Sigmoid colon (tissue), 7 donors: ENCODE data around the gene DGKD. TPM values are rescaled to one million over a fixed set of nuclear protein-coding genes. Genes with fewer than 3 reads are reported as not detected.

ENCODE experiments used
- DNase-seq: peaks from one replicate; pipeline ENCODE4 v3.0.0-alpha.2; 2019
- H3K27ac ChIP-seq, 4 donors: fragments of 200-600 bp; sonication (generic); one replicate each; pipeline ENCODE4 v1.5.1; 2016 to 2019; ENCODE audit warnings: mild to moderate bottlenecking in 1 of 4
- H3K27me3 ChIP-seq, 3 donors: fragments of 200-600 bp; sonication (generic); one replicate each; pipeline ENCODE4 v1.5.1; 2019; ENCODE audit warnings: mild to moderate bottlenecking in 1 of 3
- H3K36me3 ChIP-seq, 4 donors: fragments of 200-600 bp; sonication (generic); one replicate each; pipeline ENCODE4 v1.5.1; 2016 to 2019
- H3K4me1 ChIP-seq, 4 donors: fragments of 200-600 bp; sonication (generic); one replicate each; pipeline ENCODE4 v1.5.1; 2017 to 2019
- H3K4me3 ChIP-seq, 4 donors: fragments of 200-600 bp; sonication (generic); one replicate each; pipeline ENCODE4 v1.5.1; 2017 to 2019; ENCODE audit warnings: mild to moderate bottlenecking in 2 of 4, moderate library complexity in 1 of 4
- H3K9me3 ChIP-seq, 4 donors: fragments of 200-600 bp in 3 of 4; sonication (generic) in 3 of 4; one replicate each; pipeline versions ENCODE4 v1.5.1 to v1.6.1; 2013 to 2019
- CTCF ChIP-seq, 4 experiments: fragments of 450-650 bp in 3 of 4; fragments of 200-600 bp in 1 of 4; IDR thresholded peaks; one replicate each; pipeline ENCODE4 v1.5.1; 2016 to 2019; ENCODE audit warnings: antibody characterized with exemption in 4 of 4, mild to moderate bottlenecking in 3 of 4, moderate library complexity in 2 of 4
- EP300 ChIP-seq, 4 donors: sonication (generic); formaldehyde crosslinking; IDR thresholded peaks; one replicate each; pipeline ENCODE4 v1.6.1; 2017; ENCODE audit warnings: antibody characterized with exemption in 4 of 4
- POLR2A ChIP-seq, 2 donors: fragments of 450-650 bp; IDR thresholded peaks; one replicate each; pipeline ENCODE4 v1.6.1; 2016; ENCODE audit warnings: antibody characterized with exemption in 2 of 2, mild to moderate bottlenecking in 2 of 2, moderate library complexity in 2 of 2
- POLR2AphosphoS5 ChIP-seq, 4 donors: sonication (generic); formaldehyde crosslinking; IDR thresholded peaks; one replicate each; pipeline ENCODE4 v1.6.1; 2017; ENCODE audit warnings: antibody characterized with exemption in 4 of 4
- WGBS, 2 donors: extraction: QIAGEN DNeasy Blood & Tissue Kit; methylation state at CpG; one replicate each; pipeline ENCODE4 v1.1.7; 2013; 5-methylcytosine and 5-hydroxymethylcytosine counted together
- intact Hi-C: fragments of 100-400 bp; cut with DNase I; formaldehyde crosslinking; loops from one replicate; pipeline ENCODE4 v1.15.1; 2023
- polyA plus RNA-seq, 3 donors: library from polyadenylated mRNA; stranded (reverse); fragments of 200-250 nt; gene quantifications; one replicate each; pipeline ENCODE4 v1.2.3, GENCODE V29; 2013
- total RNA-seq, 4 donors: library from RNA; depleted of rRNA; stranded (reverse); fragments of >200 nt; gene quantifications; one replicate each; pipeline ENCODE4 v1.1.0, GENCODE V29; 2016
- donor health status: healthy with polysubstance abuse.
- donor health status: Bipolar disorder and iron deficiency.
- donor health status: healthy.

The DGKD gene
- total and polyA plus RNA-seq, 7 donors: 10.7 to 67.0 (median 19.7) TPM

- DNase-seq: no peak
- H3K9me3 ChIP-seq: no peaks in the 10 kb centered on the region
- peaks cover 0 to 19% (median 17%) of the 10 kb centered on the region in 4 donors for H3K4me1 ChIP-seq
- intact Hi-C loops: no loop called here
- H3K27ac ChIP-seq: no peak overlapping the region
- peaks cover 3 to 52% (median 14%) of the 10 kb centered on the region in 4 donors for H3K36me3 ChIP-seq
- no peak for TF ChIP-seq POLR2A (IDR thresholded peaks at IDR 0.05)
- TF ChIP-seq POLR2AphosphoS5 (IDR thresholded peaks at IDR 0.05): no peak
- 94% methylated on average over 10 of the region's 10 CpGs for WGBS, 2 donors
- no peak overlapping the region for H3K4me3 ChIP-seq
- H3K27me3 ChIP-seq: no peaks in the 10 kb centered on the region
Observed at GRCh38 chr2:233473878-233474277, 119.6 kb downstream of the DGKD start.

DNA sequence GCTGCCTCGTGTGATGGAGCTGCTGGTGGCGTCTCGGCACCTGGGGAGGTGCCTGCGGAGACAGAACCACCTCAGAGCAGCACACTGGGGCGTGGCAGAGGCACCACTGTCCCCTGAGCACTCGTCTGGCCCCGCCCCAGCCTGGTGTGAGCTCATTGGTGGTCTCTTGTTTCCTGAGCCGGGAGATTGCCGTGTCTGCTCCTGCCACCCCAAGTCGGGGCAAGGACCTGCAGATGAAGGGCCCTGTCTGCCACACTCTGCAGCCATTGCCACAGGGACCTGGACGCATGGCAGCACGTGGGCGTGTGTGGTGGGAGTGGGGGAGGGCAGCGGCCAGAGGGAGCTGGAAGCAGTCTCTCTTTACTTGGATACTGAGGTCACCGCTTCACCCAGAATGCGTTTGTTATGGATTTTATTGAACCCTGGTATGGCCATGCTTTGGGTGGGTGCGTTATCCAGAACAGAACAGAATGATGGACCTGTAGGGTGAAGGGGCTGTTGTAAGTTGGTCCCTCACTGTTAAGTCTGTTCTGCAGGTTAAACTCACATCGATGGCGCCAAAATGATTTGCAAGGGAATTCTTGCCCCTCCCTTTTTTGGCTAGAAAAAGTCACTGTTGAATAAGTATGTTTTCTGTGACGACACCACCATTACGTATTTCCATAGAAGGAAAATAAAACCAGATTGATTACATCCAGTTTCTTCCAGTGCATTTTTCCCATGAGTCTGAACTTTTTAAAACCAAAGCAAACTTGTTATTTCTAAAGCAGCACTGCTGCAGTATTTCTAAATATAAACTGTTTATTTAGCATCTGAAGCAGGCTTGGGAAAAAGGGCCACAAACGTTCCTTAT is 120.2 kb downstream of the DGKD start:
- no peaks in the 10 kb centered on the region for H3K9me3 ChIP-seq
- WGBS, 2 donors: 82% methylated on average over 22 of the region's 22 CpGs
- H3K27me3 ChIP-seq: no peaks in the 10 kb centered on the region
- no peak for DNase-seq
- TF ChIP-seq POLR2AphosphoS5 (IDR thresholded peaks at IDR 0.05) (no peak), EP300 (IDR thresholded peaks at IDR 0.05) (no peak), CTCF (IDR thresholded peaks at IDR 0.05) (no peak), POLR2A (IDR thresholded peaks at IDR 0.05) (no peak)
- H3K4me3 ChIP-seq: no peak overlapping the region
- peak overlapping the region in 3 of 4 donors; percentile 7 to 39 (median 34) for H3K27ac ChIP-seq
- peaks cover 3 to 50% (median 14%) of the 10 kb centered on the region in 4 donors for H3K36me3 ChIP-seq
- peaks cover 0 to 13% (median 11%) of the 10 kb centered on the region in 4 donors for H3K4me1 ChIP-seq
- intact Hi-C loops: no loop called here

- intact Hi-C loops: no loop called here
- Histone ChIP-seq H3K27me3 (no peaks in the 10 kb centered on the region), H3K27ac (no peak overlapping the region), H3K9me3 (no peaks in the 10 kb centered on the region), H3K36me3 (peaks cover 3 to 50% (median 13%) of the 10 kb centered on the region in 4 donors), H3K4me1 (peaks cover 0 to 14% (median 11%) of the 10 kb centered on the region in 4 donors), H3K4me3 (no peak overlapping the region)
- TF ChIP-seq POLR2AphosphoS5 (IDR thresholded peaks at IDR 0.05): no peak
- no peak for TF ChIP-seq EP300 (IDR thresholded peaks at IDR 0.05)
- TF ChIP-seq POLR2A (IDR thresholded peaks at IDR 0.05): no peak
- no peak for TF ChIP-seq CTCF (IDR thresholded peaks at IDR 0.05)
- 91 to 96% methylated on average over 14 of the region's 14 CpGs for WGBS, 2 donors
- DNase-seq: no peak
Observed at GRCh38 chr2:233476063-233476410, 121.7 kb downstream of the DGKD start.

GRCh38 chr2:233476651-233477547 is 122.6 kb downstream of the DGKD start:
- intact Hi-C loops: no loop called here
- Histone ChIP-seq H3K27ac (no peak overlapping the region), H3K4me3 (no peak overlapping the region), H3K9me3 (no peaks in the 10 kb centered on the region), H3K36me3 (peaks cover 3 to 45% (median 13%) of the 10 kb centered on the region in 4 donors), H3K27me3 (no peaks in the 10 kb centered on the region), H3K4me1 (peaks cover 0 to 23% (median 20%) of the 10 kb centered on the region in 4 donors)
- no peak for DNase-seq
- TF ChIP-seq POLR2AphosphoS5 (IDR thresholded peaks at IDR 0.05): no peak
- TF ChIP-seq EP300 (IDR thresholded peaks at IDR 0.05): no peak
- no peak for TF ChIP-seq CTCF (IDR thresholded peaks at IDR 0.05)
- TF ChIP-seq POLR2A (IDR thresholded peaks at IDR 0.05): no peak
- WGBS, 2 donors: 95 to 96% methylated on average over 45 of the region's 45 CpGs
